Stimulated activated effector memory CD8-positive, alpha-beta T cell treated with anti-CD3 and anti-CD28 coated beads, Interleukin-12 subunit alpha, Interleukin-12 subunit beta, amount 100 ng/mL, for 72 hours (primary cell): Measurements from ENCODE around the gene RXRA.

Experiments
- ATAC-seq: fragments of 150-1000 bp; cut with Tn5 transposase; 2 replicates; pipeline ENCODE4 v1.10.0; 2021
- DNase-seq, 2 donors: peaks; one replicate each; pipeline ENCODE4 v3.0.0; 2021 to 2022; ENCODE audit warnings: low spot score in 2 of 2
- H3K27ac Mint-ChIP-seq: one replicate; pipeline ENCODE4 v1.8.0; 2022; ENCODE audit warnings: mild to moderate bottlenecking, mixed read lengths
- H3K36me3 Mint-ChIP-seq: one replicate; pipeline ENCODE4 v1.8.0; 2022; ENCODE audit warnings: mild to moderate bottlenecking, mixed read lengths
- H3K4me1 Mint-ChIP-seq: one replicate; pipeline ENCODE4 v1.8.0; 2022; ENCODE audit warnings: mixed read lengths
- H3K4me3 Mint-ChIP-seq: one replicate; pipeline ENCODE4 v1.8.0; 2022; ENCODE audit warnings: mild to moderate bottlenecking, mixed read lengths
- H3K9me3 Mint-ChIP-seq: one replicate; pipeline ENCODE4 v1.8.0; 2022; ENCODE audit warnings: mixed read lengths

Gene RXRA

DNA sequence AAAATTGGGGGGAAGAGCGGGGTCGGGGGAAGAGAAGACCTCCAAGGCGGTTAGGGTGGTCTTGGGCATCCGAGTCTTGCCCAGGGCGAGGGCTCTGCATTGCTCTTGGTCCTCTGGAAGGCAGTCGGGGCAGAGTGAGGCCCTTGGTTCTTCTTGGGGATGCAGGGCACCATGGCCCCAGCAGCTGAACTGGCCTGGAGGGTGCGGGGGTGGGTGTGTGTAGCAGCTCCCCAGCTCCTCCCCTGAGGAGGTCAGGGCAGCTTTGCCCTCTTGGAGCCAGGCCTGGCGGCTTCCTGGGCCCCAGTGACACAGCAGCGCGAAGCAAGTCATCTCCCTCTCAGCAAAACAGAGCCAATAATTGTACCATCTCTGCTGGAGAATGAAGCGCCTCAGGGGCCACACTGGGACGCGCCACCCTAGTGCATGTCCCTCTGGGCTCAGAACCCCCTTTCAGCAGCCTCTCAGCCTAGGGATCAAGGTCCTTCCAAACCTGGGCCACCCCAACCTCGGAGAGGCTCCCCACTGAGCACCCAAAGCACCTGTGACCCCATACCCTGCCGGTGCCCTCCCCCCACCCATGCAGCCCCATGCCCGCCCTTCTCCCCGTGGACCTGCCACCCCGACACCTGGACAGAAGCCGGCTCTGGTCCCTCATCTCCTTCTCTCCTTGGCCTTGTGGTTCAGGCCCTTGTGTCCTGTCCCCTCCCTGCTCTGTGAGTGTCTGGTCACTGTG is 10.4 kb upstream of the RXRA start:
- ATAC-seq = no peak
- Mint-ChIP-seq H3K4me3 (no peak overlapping the region), H3K36me3 (no peaks in the 10 kb centered on the region), H3K4me1 (peaks cover 7% of the 10 kb centered on the region), H3K27ac (no peak overlapping the region), H3K9me3 (no peaks in the 10 kb centered on the region)
- DNase-seq = no peak

DNA sequence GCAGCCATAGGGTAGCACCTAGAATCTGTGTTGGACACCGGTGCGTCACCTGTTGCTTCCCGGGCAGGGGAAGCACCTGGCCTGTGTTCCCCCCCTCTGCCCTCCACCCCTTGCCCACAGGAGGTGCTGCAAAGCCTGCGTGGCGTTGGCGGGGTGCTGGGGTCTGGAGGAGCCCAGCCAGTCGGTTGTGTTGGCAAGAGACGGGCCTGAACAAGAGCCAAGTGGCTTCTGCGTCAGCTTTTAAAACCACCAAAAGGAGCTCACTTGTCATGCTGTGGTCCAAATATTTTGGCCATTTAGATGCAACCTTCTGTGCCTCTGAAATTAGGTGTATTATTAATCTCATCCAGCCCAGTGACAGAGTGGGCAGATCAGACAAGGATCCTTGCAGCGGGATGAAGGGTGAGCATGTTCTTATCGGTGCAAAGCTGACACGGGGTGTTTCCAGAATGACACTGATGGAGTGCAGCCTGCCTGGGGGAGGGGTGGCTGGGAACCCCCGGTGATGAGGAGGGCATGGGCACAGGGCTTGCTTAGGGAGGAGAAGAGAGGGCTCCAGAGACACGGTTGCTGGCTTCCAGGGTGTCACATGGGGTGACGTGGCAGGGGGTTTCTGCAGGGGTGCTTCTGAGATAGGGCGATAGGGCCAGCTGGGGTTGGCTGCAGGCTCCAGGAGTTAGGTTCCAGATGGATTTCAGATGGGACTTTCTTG is 9.7 kb upstream of the RXRA start:
- no peak overlapping the region for H3K4me3 Mint-ChIP-seq
- peaks cover 7% of the 10 kb centered on the region for H3K4me1 Mint-ChIP-seq
- no peak overlapping the region for H3K27ac Mint-ChIP-seq
- no peaks in the 10 kb centered on the region for H3K9me3 Mint-ChIP-seq
- H3K36me3 Mint-ChIP-seq = no peaks in the 10 kb centered on the region
- ATAC-seq (no peak), DNase-seq (no peak)

DNA sequence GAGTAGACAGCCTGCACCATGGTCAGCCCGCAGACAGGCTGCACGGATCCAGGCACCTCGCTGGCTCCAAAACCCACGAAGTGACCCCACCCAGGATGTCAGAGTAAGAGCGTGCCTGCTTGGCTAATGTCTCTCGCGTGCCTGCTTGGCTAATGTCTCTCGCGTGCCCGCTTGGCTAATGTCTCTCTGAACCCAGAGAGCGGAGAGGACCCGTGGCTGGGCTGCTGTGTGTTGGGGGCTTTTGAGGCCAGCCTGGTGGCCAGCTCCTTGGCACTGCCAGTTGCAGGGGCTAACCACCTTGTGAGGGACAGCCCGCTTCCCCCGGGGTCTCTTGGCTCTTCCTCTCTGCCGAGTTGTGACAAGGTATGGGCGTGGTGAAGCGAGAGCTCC is 8.9 kb upstream of the RXRA start:
- no peak for DNase-seq
- Mint-ChIP-seq H3K36me3 (no peaks in the 10 kb centered on the region), H3K4me3 (no peak overlapping the region), H3K4me1 (peaks cover 7% of the 10 kb centered on the region), H3K27ac (no peak overlapping the region), H3K9me3 (no peaks in the 10 kb centered on the region)
- no peak for ATAC-seq

DNA sequence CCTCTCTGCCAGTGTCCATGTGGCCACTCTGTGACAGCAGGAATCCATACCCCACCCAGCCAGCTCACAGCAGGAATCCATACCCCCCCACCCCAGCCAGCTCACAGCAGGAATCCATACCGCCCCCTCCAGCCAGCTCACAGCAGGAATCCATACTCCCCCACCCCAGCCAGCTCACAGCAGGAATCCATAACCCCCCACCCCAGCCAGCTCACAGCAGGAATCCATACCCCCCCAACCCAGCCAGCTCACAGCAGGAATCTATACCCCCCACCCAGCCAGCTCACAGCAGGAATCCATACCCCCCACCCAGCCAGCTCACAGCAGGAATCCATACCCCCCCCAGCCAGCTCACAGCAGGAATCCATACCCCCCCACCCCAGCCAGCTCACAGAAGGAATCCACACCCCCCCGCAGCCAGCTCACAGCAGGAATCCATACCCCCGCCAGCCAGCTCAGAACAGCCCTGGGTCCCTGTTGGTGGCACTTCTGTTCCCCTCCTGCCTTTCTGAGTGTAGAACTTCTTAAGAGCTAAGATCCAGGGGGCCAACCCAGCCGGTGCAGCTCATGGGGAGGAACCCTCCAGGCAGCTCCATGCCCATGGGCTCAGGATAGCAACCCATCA is 8.4 kb upstream of the RXRA start:
- no peak overlapping the region for H3K4me3 Mint-ChIP-seq
- no peaks in the 10 kb centered on the region for H3K36me3 Mint-ChIP-seq
- DNase-seq = no peak
- H3K4me1 Mint-ChIP-seq = peaks cover 7% of the 10 kb centered on the region
- H3K27ac Mint-ChIP-seq = no peak overlapping the region
- ATAC-seq = no peak
- H3K9me3 Mint-ChIP-seq = no peaks in the 10 kb centered on the region

DNA sequence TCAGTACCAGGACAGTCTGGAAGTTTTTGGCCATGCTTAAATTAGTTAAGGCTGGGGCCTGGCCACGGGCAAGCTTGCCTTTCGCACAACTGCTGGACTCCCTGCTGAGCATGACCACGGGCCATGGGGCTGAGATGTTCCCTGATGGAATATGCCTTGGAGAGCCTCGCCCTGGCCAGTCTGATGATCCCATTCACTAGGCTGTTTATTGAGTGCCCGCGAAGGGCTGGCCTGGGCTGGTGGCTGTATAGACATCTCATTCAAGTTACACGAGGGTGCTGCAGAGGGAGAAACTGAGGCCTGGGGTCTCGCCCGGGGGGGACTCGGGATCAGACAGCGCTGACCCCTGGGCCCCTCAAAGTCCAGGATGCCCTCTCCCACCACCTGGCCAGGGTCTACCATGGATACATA is 7.8 kb upstream of the RXRA start:
- DNase-seq (no peak), ATAC-seq (no peak)
- Mint-ChIP-seq H3K27ac (no peak overlapping the region), H3K9me3 (no peaks in the 10 kb centered on the region), H3K36me3 (no peaks in the 10 kb centered on the region), H3K4me3 (no peak overlapping the region), H3K4me1 (peaks cover 7% of the 10 kb centered on the region)

DNA sequence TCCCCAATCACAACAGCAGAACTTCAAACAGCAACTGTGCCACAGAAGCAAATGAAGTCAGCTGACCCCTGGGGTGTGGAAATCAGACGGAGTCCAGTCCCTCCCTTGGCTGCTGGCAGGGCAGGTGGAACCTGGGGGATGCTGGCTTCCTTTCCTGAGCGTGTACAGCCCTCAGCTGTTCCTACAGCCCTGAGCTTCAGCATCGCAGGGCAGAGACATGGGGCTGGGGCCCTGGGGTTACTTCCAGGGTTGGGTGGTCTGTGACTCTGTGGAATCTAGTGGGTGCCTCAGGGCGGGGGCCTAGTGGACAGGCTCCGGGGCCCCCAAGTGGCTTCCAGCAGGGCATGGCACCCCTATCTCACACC is 7.3 kb upstream of the RXRA start:
- H3K36me3 Mint-ChIP-seq = no peaks in the 10 kb centered on the region
- no peak for ATAC-seq

DNA sequence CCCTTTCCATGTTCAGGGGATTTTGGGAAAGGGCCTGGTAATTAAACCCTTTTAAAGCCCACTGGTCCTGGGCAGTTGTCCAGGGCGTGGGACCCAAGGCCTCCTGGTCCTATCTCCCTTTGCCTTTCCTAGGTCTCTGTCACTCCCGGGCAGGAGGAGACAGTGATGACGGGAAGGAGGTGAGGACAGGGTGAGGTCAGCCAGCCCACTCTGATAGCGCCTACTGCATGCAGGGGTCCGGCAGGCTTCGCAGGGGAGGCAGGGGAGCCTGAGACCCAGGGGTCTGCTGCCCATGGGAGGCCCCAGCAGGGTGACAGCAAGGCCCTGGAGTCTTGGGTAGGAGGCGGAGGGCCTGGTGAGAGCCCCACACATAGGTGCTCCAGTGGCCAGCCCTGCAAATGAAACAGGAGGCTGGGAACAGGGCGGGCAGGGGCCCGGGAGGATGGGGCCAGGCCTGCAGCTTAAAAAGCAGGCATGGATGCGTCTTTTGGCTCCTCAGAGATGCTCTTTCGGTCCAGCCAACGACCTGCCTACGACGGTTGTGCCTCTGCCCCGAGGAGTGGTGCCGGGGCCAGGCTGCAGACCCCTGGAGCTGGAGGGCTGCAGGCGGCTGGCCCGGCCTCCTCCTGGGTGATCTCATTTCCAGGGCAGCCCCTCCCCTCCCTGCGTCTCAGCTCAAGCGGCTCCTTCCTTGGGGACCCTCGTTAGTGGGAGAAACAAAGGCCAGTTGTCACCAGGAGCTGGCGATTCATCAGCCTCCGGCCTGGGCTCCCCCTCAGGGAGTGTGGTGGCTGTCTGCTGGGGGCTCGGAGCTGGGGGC is 6.7 kb upstream of the RXRA start:
- no peak overlapping the region for H3K4me3 Mint-ChIP-seq
- no peak for DNase-seq
- no peak for ATAC-seq
- no peaks in the 10 kb centered on the region for H3K9me3 Mint-ChIP-seq
- H3K4me1 Mint-ChIP-seq = peaks cover 13% of the 10 kb centered on the region
- H3K36me3 Mint-ChIP-seq = no peaks in the 10 kb centered on the region
- no peak overlapping the region for H3K27ac Mint-ChIP-seq

More for the DNA sequence above, 7.3 kb upstream of the RXRA start:
- H3K4me1 Mint-ChIP-seq = peaks cover 7% of the 10 kb centered on the region
- no peak overlapping the region for H3K27ac Mint-ChIP-seq
- no peaks in the 10 kb centered on the region for H3K9me3 Mint-ChIP-seq
- DNase-seq = no peak
- H3K4me3 Mint-ChIP-seq = no peak overlapping the region

DNA sequence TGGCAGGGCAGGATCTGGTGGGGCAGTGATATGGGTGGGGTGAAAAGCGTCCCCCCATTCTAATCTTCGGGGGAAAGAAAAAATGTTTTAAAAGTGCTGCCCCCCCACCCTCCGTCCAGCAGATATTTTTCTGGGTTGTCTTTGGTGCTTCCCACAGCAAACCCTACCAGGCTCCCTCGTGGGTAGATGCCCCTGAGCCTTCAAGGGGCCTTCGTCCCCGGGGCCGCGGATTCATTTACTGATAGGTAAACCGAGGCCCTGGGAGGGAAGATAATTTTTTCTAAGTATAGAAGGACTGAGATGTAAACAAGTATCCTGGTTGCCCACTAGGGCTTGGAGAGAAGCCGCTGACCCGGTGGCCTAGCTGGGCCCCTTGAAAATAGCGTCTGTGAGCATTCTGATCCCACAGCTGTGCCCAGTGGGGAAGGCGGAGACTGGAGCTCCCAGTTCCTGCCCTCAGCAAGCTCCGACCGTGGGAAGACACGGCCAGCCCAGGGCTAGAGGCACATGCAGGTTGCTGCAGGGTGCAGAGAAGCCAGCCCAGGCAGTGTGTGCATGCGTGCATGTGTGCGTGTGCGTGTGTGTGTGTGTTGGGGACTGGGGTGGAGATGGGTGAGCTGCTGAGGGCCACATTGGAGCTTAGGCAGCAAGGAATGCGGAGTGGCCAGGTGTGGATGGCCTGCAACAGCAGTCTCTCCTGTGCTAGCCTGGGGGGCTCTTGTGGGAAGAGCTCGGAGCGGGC is 6.0 kb upstream of the RXRA start:
- peaks cover 18% of the 10 kb centered on the region for H3K4me1 Mint-ChIP-seq
- no peak for ATAC-seq
- H3K9me3 Mint-ChIP-seq = no peaks in the 10 kb centered on the region
- H3K4me3 Mint-ChIP-seq = no peak overlapping the region
- no peaks in the 10 kb centered on the region for H3K36me3 Mint-ChIP-seq
- no peak for DNase-seq
- no peak overlapping the region for H3K27ac Mint-ChIP-seq

DNA sequence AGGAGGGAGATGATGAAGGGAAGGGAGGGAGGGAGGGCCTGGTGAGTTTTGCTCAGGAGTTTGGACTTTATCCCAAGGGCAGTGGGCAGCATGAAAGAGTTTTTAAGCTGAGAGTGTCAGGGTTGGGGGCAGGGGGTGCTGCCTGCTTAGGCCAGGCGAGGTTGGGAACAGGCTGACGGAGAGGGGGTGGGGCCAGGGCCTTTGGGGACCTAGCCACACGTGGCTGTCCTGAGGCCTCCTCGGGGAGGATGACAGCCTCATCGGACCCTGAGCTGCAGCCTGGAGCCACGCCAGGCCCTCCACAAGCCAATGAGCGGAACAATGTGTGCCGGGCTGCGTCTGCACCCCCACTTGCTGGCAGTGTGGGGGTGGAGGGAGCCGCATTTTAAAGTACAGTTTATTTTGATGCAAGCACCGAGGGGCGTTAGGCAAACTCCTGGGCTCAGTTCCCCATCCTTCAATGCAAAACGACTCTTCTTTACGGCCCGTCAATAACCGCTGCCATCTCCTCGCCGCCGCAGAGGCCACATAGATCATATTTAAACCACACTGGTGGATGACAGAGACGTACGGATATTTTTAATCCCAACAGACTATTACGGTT is 5.3 kb upstream of the RXRA start:
- ATAC-seq = no peak
- H3K36me3 Mint-ChIP-seq = no peaks in the 10 kb centered on the region

DNA sequence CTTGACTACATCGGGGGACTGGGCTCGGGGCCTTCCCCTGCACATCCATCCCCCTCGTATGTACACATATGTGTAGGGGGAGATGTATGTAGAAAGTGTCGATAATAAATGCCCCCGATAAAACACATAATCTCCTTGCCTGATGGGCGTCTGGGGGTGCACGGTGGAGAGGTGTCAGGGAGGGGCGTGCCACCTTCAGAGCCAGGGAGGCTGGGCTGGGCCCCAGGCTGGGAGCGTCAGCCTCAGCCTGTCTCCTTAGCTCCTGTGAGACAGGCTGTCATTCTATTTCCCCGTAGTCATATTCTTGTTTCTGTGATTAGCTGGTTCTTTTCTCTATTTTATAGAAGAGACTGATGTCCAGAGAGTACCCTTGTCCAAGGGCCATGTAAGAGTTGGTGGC is 4.7 kb upstream of the RXRA start:
- no peaks in the 10 kb centered on the region for H3K36me3 Mint-ChIP-seq
- DNase-seq = no peak
- no peak overlapping the region for H3K27ac Mint-ChIP-seq

More for the DNA sequence above, 5.3 kb upstream of the RXRA start:
- Mint-ChIP-seq H3K4me3 (no peak overlapping the region), H3K4me1 (peaks cover 18% of the 10 kb centered on the region), H3K27ac (no peak overlapping the region), H3K9me3 (no peaks in the 10 kb centered on the region)
- DNase-seq = no peak

DNA sequence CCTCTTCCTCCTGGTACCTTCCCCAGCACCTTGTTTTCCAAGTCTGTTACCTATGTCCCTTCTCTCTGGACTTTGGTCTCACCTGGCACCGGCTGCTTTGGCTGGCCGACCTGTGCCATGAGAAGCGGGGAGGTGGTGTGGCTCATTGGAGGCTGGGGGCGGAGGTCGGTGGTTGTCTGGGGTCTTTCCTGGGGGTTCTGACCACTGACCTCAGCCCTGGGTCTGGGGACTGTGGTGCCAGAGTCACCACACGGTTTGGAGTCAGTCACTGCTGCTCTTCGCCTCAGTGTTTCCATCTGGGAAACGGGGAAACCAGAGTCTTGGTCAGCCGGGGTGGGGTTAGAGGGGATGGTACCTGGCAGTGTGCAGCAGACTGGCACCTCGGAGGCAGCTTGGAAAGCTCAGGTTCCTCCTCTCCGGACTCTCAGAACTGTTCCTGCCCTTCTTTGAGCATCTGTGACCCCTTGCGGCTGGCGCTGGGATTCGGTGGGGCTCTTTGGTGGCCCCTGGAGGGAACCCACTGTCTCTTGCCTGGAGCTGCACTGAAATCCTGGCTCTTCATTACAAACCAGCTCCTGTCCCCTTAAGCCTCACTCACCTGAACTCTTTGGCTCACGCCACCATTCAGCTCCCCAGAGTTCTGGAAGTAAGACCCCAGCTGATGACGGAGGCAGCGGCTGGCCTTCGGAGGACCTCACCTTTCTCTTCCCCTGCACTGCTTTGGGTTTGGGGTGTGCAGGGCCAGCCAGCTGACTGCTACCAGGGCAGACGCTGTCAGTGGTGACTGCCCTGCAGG is 4.1 kb upstream of the RXRA start:
- H3K4me3 Mint-ChIP-seq = no peak overlapping the region
- peaks cover 10% of the 10 kb centered on the region for H3K4me1 Mint-ChIP-seq
- H3K27ac Mint-ChIP-seq = peak overlapping the region; percentile 14
- H3K36me3 Mint-ChIP-seq = no peaks in the 10 kb centered on the region
- ATAC-seq = no peak
- no peaks in the 10 kb centered on the region for H3K9me3 Mint-ChIP-seq
- DNase-seq = no peak

More for the DNA sequence above, 4.7 kb upstream of the RXRA start:
- Mint-ChIP-seq H3K9me3 (no peaks in the 10 kb centered on the region), H3K4me3 (no peak overlapping the region), H3K4me1 (peaks cover 14% of the 10 kb centered on the region)
- ATAC-seq = no peak

DNA sequence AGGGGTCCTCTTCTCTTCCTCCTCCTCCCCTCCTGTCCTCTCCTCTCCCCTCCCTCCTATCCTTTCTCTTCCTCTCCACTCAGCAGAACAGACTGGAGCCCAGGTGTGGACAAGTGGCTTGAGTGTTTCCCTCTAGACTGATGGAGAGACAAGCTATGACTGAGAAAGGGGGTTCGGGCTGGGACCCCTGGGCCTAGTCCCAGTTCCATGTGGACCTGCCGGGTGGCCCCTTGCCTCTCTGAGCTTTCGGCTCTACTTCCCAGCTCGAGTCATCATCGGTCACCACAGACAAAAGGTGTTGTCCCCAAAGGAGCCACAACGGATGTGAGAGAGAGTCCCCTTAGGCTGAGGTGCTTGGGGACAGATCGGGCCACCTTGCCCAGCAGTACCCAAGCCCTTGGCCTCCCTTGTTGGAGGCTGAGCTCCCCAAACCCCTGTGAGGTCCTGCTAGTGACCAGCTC is 3.4 kb upstream of the RXRA start:
- no peaks in the 10 kb centered on the region for H3K9me3 Mint-ChIP-seq
- H3K4me3 Mint-ChIP-seq = no peak overlapping the region
- DNase-seq (no peak), ATAC-seq (no peak)
- no peaks in the 10 kb centered on the region for H3K36me3 Mint-ChIP-seq
- H3K4me1 Mint-ChIP-seq = peaks cover 10% of the 10 kb centered on the region
- H3K27ac Mint-ChIP-seq = no peak overlapping the region

DNA sequence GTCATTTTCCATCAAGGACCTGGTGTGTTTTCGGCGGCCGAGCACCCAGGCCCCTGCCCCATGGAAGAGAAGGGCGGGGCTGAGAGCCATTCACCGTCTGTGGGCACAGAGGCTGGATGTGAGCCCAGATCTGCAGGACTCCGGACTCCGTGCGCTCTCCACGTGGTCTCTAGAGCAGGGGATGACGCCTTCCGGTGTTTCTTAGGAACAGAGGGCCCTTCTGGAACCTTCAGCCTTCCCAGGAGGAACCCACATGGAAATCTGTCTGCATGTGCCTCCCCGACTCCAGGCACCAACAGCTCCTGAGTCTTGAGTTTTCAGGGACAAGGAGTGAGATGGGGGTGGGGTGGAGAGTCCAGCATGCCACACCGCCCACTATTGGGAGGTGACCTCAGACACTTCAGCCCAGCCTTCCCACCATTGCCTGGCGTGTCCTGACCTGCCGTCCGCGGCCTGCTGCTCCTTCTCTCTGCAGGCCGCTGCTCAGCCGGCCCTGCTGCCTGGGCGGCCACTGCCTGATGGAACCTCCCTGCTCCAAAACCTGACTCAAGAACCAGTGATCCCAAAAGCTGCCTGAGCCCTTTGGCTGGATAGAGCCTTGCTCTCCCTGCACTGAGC is 2.4 kb upstream of the RXRA start:
- no peak for ATAC-seq
- peaks cover 10% of the 10 kb centered on the region for H3K4me1 Mint-ChIP-seq
- H3K4me3 Mint-ChIP-seq = peak overlapping the region; percentile 68
- no peak for DNase-seq
- H3K9me3 Mint-ChIP-seq = no peaks in the 10 kb centered on the region
- H3K36me3 Mint-ChIP-seq = no peaks in the 10 kb centered on the region
- peak overlapping the region; percentile 34 for H3K27ac Mint-ChIP-seq
